ENCODE measurements around the gene DCAF4. TPM values are rescaled to one million over a fixed set of nuclear protein-coding genes. Genes with fewer than 3 reads are reported as not detected.
A peak's percentile ranks its signal among the peaks of the same experiment; 100 is the strongest.

The DCAF4 gene
- polyA plus RNA-seq, 1 of the 3 experiments (the other 2 are of a cell fraction): 17.9 TPM

- TF ChIP-seq FOXJ3 (CRISPR knock-in tag; IDR thresholded peaks at IDR 0.05) (no peak), TEAD4 (IDR thresholded peaks at IDR 0.05; ENCODE audit: borderline replicate concordance, insufficient read depth) (no peak), RAD21 (IDR thresholded peaks at IDR 0.05; ENCODE audit: low read length) (no peak), GATA2 (CRISPR knock-in tag; IDR thresholded peaks at IDR 0.05) (no peak), EP300 (IDR thresholded peaks at IDR 0.05; ENCODE audit: borderline replicate concordance in 1 of 2, low read depth in 1 of 2, low read length in 1 of 2) (no peak), ZBTB33 (IDR thresholded peaks at IDR 0.05; ENCODE audit: borderline replicate concordance, low read depth) (no peak), MXI1 (IDR thresholded peaks at IDR 0.05; ENCODE audit: low read depth, low read length) (no peak), NFIC (IDR thresholded peaks at IDR 0.05; ENCODE audit: borderline replicate concordance) (no peak), CHD2 (IDR thresholded peaks at IDR 0.05; ENCODE audit: low read length, partially characterized antibody) (no peak), EZH2phosphoT487 (IDR thresholded peaks at IDR 0.05; ENCODE audit: borderline replicate concordance, low read depth) (no peak), RXRA (IDR thresholded peaks at IDR 0.05; ENCODE audit: borderline replicate concordance, low read depth) (no peak), YY1 (IDR thresholded peaks at IDR 0.05; ENCODE audit: low read depth) (no peak), TCF12 (IDR thresholded peaks at IDR 0.05) (no peak)
- no peaks in the 10 kb centered on the region for H3K9me3 ChIP-seq
- no peak overlapping the region for H3K9ac ChIP-seq
- H3K4me2 ChIP-seq: no peak overlapping the region
- no peaks in the 10 kb centered on the region for H3K9me2 ChIP-seq
- POLR2A ChIA-PET: interaction anchor here (1.1 kb wide), 1 partner anchor 11 kb away, joined by 3 read pairs; no protein-coding TSS in a partner anchor
- 8% methylated on average over 2 of the region's 2 CpGs for WGBS (ENCODE audit: low lambda C conversion rate)
- no peak overlapping the region for H2AFZ ChIP-seq (ENCODE audit: low read depth)
- CTCF ChIA-PET: interaction anchor here (1.3 kb wide), 1 partner anchor 23 kb away, joined by 7 read pairs; no protein-coding TSS in a partner anchor
- H4K20me1 ChIP-seq (ENCODE audit: insufficient read depth): no peaks in the 10 kb centered on the region
- no peak overlapping the region for H3K27ac ChIP-seq (ENCODE audit: low read depth in 2 of 2, low read length in 1 of 2)
- H3K36me3 ChIP-seq (replicated peaks in 1 of 2; ENCODE audit: control insufficient read depth in 1 of 2, insufficient read depth in 2 of 2, low read length in 1 of 2): no peaks in the 10 kb centered on the region
- H3K27me3 ChIP-seq (ENCODE audit: insufficient read depth): no peaks in the 10 kb centered on the region
- no peaks in the 10 kb centered on the region for H3F3A ChIP-seq (replicated peaks; ENCODE audit: insufficient read depth)
- DNase-seq: peak; percentile 40
- no peak overlapping the region for H3K4me3 ChIP-seq (ENCODE audit: low read depth in 2 of 2, low read length in 1 of 2)
- no peaks in the 10 kb centered on the region for H3K79me2 ChIP-seq (ENCODE audit: insufficient read depth)
- no peaks in the 10 kb centered on the region; a peak in 2 of 4 replicates for H3K4me1 ChIP-seq (ENCODE audit: control insufficient read depth in 1 of 2, insufficient read depth in 2 of 2, low read depth in 1 of 2, low read length in 1 of 2)
Observed at GRCh38 chr14:72881543-72881942, 44.7 kb upstream of the DCAF4 start.

DNA sequence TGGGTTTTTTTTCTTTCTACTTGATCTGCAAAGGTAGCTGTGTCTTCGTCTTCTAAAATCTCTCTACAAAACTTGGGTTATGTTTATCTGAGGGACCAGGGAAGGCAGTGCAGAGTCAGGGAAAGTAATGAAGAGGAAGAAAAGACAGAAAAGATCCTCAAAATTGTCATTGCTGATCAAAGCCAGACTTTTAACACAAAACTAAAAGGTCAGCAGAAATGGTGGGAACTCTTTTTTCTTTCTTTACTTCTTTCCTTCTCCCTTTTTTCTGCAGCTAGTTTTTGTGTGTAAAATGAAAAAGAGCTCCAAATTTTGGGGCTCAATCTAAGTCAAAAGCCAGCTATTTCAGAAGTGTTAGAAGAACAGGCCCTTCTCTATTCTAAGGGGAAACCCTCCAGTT, 44.2 kb upstream of the DCAF4 start:
- Histone ChIP-seq H3K9me2 (no peaks in the 10 kb centered on the region), H2AFZ (ENCODE audit: low read depth) (no peak overlapping the region), H3K4me2 (no peak overlapping the region), H4K20me1 (ENCODE audit: insufficient read depth) (no peaks in the 10 kb centered on the region), H3K9ac (no peak overlapping the region), H3K4me3 (ENCODE audit: low read depth in 2 of 2, low read length in 1 of 2) (no peak overlapping the region), H3K27me3 (ENCODE audit: insufficient read depth) (no peaks in the 10 kb centered on the region), H3K79me2 (ENCODE audit: insufficient read depth) (no peaks in the 10 kb centered on the region), H3K9me3 (no peaks in the 10 kb centered on the region), H3F3A (replicated peaks; ENCODE audit: insufficient read depth) (no peaks in the 10 kb centered on the region), H3K27ac (ENCODE audit: low read depth in 2 of 2, low read length in 1 of 2) (no peak overlapping the region), H3K36me3 (replicated peaks in 1 of 2; ENCODE audit: control insufficient read depth in 1 of 2, insufficient read depth in 2 of 2, low read length in 1 of 2) (no peaks in the 10 kb centered on the region), H3K4me1 (ENCODE audit: control insufficient read depth in 1 of 2, insufficient read depth in 2 of 2, low read depth in 1 of 2, low read length in 1 of 2) (no peaks in the 10 kb centered on the region; a peak in 2 of 4 replicates)
- WGBS (ENCODE audit: low lambda C conversion rate): 60% methylated on average over 1 of the region's 1 CpG
- CTCF ChIA-PET: interaction anchor here (1.3 kb wide), 1 partner anchor 22 kb away, joined by 7 read pairs; no protein-coding TSS in a partner anchor
- no peak for TF ChIP-seq CTCF (IDR thresholded peaks at IDR 0.05)
- TF ChIP-seq RFX5 (IDR thresholded peaks at IDR 0.05; ENCODE audit: low read length): no peak
- TF ChIP-seq GABPA (IDR thresholded peaks at IDR 0.05; ENCODE audit: low read depth): no peak
- no peak for TF ChIP-seq EP300 (IDR thresholded peaks at IDR 0.05; ENCODE audit: borderline replicate concordance in 1 of 2, low read depth in 1 of 2, low read length in 1 of 2)
- no peak for TF ChIP-seq JUND (IDR thresholded peaks at IDR 0.05)
- no peak for DNase-seq
- POLR2A ChIA-PET: interaction anchor here (1.1 kb wide), 1 partner anchor 10 kb away, joined by 3 read pairs; no protein-coding TSS in a partner anchor
